ENCODE data around the gene RNF182.
"Not testable (repeated sequence)": the region's sequence is repeated elsewhere in the genome, so short reads cannot be mapped to it uniquely, and the experiment has no call there.

RNF182 gene

GRCh38 chr6:13918686-13919250 lies 6.0 kb upstream of the RNF182 start:
- no peak for DNase-seq

DNA sequence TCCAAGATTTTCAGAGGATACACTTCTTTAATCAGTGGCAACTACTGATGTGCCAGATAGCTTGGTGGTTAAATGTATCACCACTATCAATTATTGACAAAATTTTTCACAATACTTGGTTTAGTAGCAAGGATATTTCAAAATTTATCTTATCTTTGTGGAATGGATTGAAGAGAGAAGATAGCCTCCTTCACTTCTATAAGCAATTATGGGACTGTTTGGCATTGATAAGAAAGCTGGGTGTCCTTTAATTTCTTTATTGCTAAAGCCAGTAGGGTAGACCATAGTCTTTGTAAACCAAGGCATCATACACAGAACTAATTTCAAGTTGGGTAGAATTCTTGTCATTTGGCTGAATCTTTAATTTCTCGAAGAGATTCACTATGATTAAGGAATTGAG lies 4.9 kb upstream of the RNF182 start:
- DNase-seq = no peak

- no peak for DNase-seq
Measured at GRCh38 chr6:13920552-13920951, 4.2 kb upstream of the RNF182 start.

GRCh38 chr6:13922750-13923149 lies 2.0 kb upstream of the RNF182 start:
- no peak for DNase-seq

GRCh38 chr6:13923527-13924145 lies 1.1 kb upstream of the RNF182 start:
- no peak for DNase-seq

GRCh38 chr6:13924146-13924948 lies 405 bp upstream of the RNF182 start:
- peak; percentile 94 for DNase-seq

GRCh38 chr6:13926378-13926777 lies 1.6 kb downstream of the RNF182 start:
- DNase-seq = no peak

- no peak for DNase-seq
Measured at GRCh38 chr6:13927203-13927602, 2.5 kb downstream of the RNF182 start.

- no peak for DNase-seq
Measured at GRCh38 chr6:13929196-13929595, 4.4 kb downstream of the RNF182 start.

DNA sequence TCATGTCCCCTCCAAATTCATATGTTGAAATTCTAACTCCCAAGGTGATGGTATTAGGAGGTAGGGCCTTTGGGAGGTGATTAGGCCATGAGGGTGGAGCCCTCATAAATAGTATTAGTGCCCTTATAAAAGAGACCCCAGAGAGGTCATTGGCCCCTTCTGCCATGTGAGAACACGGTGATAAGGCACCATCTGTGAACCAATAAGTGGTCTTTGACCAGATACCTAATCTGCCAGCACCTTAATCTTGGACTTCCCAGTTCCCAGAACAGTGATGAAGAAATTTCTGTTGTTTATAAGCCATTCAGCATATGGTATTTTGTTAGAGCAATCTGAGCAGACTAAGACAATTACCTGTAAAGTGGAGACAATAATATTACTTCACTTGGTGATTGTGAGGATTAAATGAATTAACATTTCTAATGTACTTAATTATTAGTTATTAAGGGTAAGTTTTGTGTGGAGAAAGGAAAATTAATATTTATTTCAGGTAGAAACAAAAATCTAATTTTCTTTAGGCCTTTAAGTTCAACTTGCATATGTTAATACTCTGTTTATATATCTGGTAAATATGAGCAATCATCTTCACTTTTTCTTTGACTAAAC lies 7.1 kb downstream of the RNF182 start:
- no peak for DNase-seq

DNA sequence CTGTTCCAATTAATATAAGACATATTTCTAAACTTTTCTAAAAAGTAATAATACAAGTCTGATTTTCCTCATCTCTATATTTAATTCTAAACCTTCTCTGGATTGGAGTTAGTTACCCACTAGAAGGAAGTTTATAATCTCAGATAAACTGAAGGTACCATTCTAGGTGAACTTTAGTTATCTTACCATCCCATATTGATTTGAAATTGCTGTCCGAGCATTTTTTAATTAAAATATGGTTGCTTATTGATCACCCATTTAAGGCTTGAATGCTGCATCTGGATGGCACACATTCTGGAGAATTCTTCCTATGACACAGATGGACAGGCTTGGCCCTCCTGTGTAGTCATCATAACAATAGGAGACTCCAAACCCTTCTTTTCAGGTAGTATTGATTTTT lies 8.0 kb downstream of the RNF182 start:
- DNase-seq = no peak

GRCh38 chr6:13934721-13935120 lies 10.0 kb downstream of the RNF182 start:
- DNase-seq = no peak

- no peak for DNase-seq
Measured at GRCh38 chr6:13935190-13935880, 10.6 kb downstream of the RNF182 start.

DNA sequence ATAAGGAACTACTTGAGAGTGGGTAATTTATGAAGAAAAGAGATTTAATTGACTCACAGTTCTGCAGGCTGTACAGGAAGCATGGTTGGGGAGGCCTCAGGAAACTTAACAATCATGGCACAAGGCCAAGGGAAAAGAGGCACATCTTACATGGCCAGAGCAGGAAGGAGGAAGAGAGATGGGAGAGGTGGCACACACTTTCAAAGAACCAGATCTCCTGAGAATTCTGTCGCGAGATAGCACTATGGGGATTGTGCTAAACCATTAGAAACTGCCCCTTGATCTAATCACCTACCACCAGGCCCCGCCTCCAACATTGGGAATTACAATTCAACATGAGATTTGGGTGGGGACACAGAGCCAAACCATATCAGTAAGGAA lies 11.1 kb downstream of the RNF182 start:
- DNase-seq = not testable (repeated sequence)

DNA sequence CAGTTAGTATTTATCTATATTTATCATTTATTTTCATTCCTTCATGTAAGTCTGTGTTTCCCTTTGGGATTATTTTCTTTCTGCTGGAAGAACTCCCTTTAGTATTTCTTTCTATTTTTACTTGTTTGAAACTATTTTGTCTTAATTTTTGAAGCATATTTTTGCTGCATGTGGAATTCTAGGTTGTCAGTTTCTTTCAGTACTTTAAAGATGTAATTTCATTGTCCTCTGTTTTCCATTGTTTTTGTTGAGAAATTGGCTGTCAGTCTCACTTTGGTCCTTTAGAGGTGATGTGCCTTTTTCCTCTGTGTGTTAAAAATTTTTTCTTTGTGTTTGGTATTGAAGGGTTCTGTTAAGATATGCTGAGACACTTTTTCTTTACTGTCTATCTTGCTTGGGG lies 17.1 kb downstream of the RNF182 start:
- no peak for DNase-seq

- no peak for DNase-seq
Measured at GRCh38 chr6:13943943-13944342, 19.2 kb downstream of the RNF182 start.

- DNase-seq = no peak
Measured at GRCh38 chr6:13946506-13946905, 21.8 kb downstream of the RNF182 start.

DNA sequence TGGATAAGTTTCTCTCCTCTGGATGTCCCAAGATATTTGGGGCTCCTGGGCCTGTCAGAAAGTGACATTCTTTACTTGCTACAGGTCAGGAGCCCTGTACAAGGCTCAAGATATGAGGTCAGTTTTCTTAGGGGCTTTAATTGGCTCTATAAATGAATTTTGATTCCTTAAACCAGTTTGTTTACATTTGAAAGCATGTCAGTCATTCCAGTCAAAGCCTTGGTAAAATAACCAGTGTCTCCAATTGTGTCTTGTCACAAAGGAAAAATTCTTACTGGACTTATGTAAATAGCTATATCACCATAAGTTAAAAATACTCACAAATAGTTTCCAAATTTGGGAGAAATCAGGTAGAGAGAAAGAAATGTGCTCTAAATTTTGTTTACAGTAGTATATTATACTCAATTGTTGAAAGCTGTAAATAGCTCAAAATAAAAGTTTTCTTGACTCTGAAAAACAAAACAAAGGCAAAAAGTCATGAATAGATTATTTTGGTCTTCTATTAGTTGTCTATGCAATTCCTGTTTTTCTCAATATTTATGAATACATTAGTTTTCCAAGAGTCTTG lies 22.9 kb downstream of the RNF182 start:
- DNase-seq = no peak

- no peak for DNase-seq
Measured at GRCh38 chr6:13952101-13952500, 27.3 kb downstream of the RNF182 start.

GRCh38 chr6:13953061-13953705 lies 28.4 kb downstream of the RNF182 start:
- DNase-seq = peak; percentile 29

GRCh38 chr6:13965582-13966127 lies 40.9 kb downstream of the RNF182 start:
- DNase-seq = no peak

DNA sequence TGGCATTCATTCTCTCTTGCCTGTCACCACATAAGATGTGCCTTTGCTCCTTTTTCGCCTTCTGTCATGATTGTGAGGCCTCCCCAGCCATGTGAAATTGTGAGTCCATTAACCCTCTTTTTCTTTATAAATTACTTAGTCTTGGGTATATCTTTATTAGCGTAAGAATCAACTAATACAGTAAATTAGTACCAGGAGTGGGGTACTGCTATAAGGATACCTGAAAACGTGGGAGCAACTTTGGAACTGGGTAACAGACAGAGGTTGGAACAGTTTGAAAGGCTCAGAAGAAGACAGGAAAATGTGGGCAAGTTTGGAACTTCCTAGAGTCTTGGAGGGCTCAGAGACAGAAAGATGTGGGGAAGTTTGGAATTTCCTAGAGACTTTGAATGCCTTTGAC lies 46.6 kb downstream of the RNF182 start:
- DNase-seq = no peak

Measured in eye (tissue), 1 donor.